Neutrophil (primary cell): ENCODE measurements around the gene FANCF.

Experiments used
- H3K27ac ChIP-seq: fragments of 200-600 bp; sonication (generic); 2 replicates; pipeline ENCODE4 v1.5.1; 2016; ENCODE audit warnings: mild to moderate bottlenecking, moderate library complexity
- H3K27me3 ChIP-seq: fragments of 200-600 bp; sonication (generic); 2 replicates; pipeline ENCODE4 v1.6.0; 2016; ENCODE audit warnings: mild to moderate bottlenecking
- H3K36me3 ChIP-seq: fragments of 200-600 bp; sonication (generic); 2 replicates; pipeline ENCODE4 v1.5.1; 2017
- H3K4me1 ChIP-seq, 2 experiments: fragments of 200-600 bp in 1 of 2; sonication (generic) in 1 of 2; 1 replicate in 1 of 2; 2 replicates in 1 of 2; pipeline versions ENCODE4 v1.5.1 to v1.6.1; 2013 to 2016; ENCODE audit warnings: low read depth in 1 of 2, low read length in 1 of 2, mild to moderate bottlenecking in 1 of 2, moderate library complexity in 1 of 2; ENCODE audit not compliant: control insufficient read depth in 1 of 2, insufficient read depth in 1 of 2
- H3K4me3 ChIP-seq, 2 experiments: fragments of 200-600 bp in 1 of 2; sonication (generic) in 1 of 2; 1 replicate in 1 of 2; 2 replicates in 1 of 2; pipeline ENCODE4 v1.5.1; 2013 to 2016; ENCODE audit warnings: low read depth in 1 of 2, low read length in 1 of 2, mild to moderate bottlenecking in 1 of 2, moderate library complexity in 1 of 2
- H3K9me3 ChIP-seq: fragments of 200-600 bp; sonication (generic); 2 replicates; pipeline ENCODE4 v1.5.1; 2016
- CTCF ChIP-seq: fragments of 200-600 bp; sonication (generic); IDR thresholded peaks from 2 replicates; pipeline ENCODE4 v1.5.1; 2016; ENCODE audit warnings: antibody characterized with exemption

The FANCF gene

GRCh38 chr11:22625448-22626287 is at the start of gene FANCF:
TSS of gene FANCF (minus strand) at chr11:22625823. CDS start at chr11:22625810, 13 bp downstream.
- peak within 1 kb of the TSS; percentile 80 for H3K27ac ChIP-seq
- H3K4me1 ChIP-seq: peaks cover 17 to 18% of the 10 kb centered on the region in 2 experiments
- TF ChIP-seq CTCF: peak; percentile 15
- H3K4me3 ChIP-seq: peak within 1 kb of the TSS; percentile 75 to 98
- H3K36me3 ChIP-seq: no peaks in the 10 kb centered on the region
- H3K9me3 ChIP-seq: no peaks in the 10 kb centered on the region
- no peaks in the 10 kb centered on the region for H3K27me3 ChIP-seq

GRCh38 chr11:22674470-22675439 is 49.1 kb upstream of the FANCF start:
- H3K36me3 ChIP-seq: no peaks in the 10 kb centered on the region
- TF ChIP-seq CTCF: no peak
- peaks cover 40% of the 10 kb centered on the region for H3K27me3 ChIP-seq
- H3K27ac ChIP-seq: no peak overlapping the region
- peaks cover 13 to 39% of the 10 kb centered on the region in 2 experiments for H3K4me1 ChIP-seq
- H3K4me3 ChIP-seq: no peak overlapping the region
- no peaks in the 10 kb centered on the region for H3K9me3 ChIP-seq

GRCh38 chr11:22671751-22672150 is 46.1 kb upstream of the FANCF start:
- Histone ChIP-seq H3K27me3 (peaks cover 71% of the 10 kb centered on the region), H3K4me3 (no peak overlapping the region), H3K36me3 (no peaks in the 10 kb centered on the region), H3K9me3 (no peaks in the 10 kb centered on the region), H3K4me1 (peaks cover 2 to 30% of the 10 kb centered on the region in 2 experiments), H3K27ac (no peak overlapping the region)
- no peak for TF ChIP-seq CTCF

GRCh38 chr11:22670830-22671229 is 45.2 kb upstream of the FANCF start:
- Histone ChIP-seq H3K27me3 (peaks cover 80% of the 10 kb centered on the region), H3K4me3 (no peak overlapping the region), H3K27ac (no peak overlapping the region), H3K9me3 (no peaks in the 10 kb centered on the region), H3K4me1 (peaks cover 0 to 27% of the 10 kb centered on the region in 2 experiments), H3K36me3 (no peaks in the 10 kb centered on the region)
- no peak for TF ChIP-seq CTCF

- Histone ChIP-seq H3K4me1 (peaks cover 0 to 15% of the 10 kb centered on the region in 2 experiments), H3K27ac (no peak overlapping the region), H3K9me3 (no peaks in the 10 kb centered on the region), H3K36me3 (no peaks in the 10 kb centered on the region), H3K4me3 (no peak overlapping the region), H3K27me3 (peaks cover 94% of the 10 kb centered on the region)
- no peak for TF ChIP-seq CTCF
Observed at GRCh38 chr11:22669368-22669767, 43.7 kb upstream of the FANCF start.
